ENCODE results near the gene SASH3.

The SASH3 gene

DNA sequence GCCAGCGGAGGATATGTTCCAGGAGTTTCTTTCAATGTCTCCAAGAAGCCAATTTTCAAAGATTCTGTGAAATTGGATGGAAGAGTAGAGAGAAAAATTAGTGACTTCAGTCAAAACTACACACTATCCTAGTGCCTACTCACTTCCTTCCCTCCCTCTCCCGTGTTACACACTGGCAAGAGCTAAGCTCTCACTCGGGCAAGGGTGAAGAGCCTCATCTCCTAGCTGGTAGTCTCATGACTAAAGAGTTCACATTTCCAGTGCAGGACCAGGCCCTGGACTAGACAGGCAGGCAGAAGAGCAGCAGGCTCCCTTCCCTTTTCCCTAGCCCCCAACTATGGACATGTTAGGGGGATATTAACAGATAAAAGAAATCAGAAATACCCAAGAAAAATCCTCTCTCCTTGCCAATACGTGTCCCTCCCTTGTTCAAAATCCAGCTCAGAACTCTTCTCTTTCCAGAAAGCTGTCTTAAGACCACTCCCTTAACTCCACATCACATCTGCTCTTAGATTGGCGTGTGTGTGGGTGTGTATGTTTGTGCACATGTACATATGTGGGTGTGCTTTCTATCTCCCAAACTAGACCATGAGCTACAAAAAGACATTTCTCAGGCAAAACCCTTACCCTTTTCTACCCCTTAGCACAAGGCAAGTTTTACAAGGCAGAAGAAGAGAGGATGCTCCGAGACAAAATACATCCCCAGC, 34.1 kb downstream of the SASH3 start:
- no peak for DNase-seq

- no peak for DNase-seq
These were observed 38.4 kb downstream of the SASH3 start for GRCh38 chrX:129818123-129818522.

DNA sequence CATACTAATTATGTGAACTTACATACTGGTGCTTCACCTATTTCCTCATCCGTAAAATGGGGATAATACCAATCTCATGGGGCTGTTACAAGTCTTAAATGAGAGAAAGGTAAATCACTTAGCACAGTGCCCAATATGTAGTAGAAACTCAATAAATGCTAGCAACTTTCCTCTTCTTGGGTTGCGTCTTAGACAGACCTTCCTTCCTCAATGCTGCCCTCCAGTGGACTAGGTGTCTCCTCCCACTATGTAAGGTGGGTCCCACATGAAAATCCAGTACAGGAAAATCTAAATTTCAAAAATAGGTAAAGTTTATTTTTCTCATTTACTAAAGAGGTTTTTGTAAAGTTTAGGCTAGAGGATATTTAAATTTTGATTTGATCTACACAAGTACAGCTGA, 43.4 kb downstream of the SASH3 start:
- DNase-seq = no peak

- no peak for DNase-seq
These were observed 43.8 kb downstream of the SASH3 start for GRCh38 chrX:129823522-129823921.

GRCh38 chrX:129824620-129825019, 44.9 kb downstream of the SASH3 start:
- no peak for DNase-seq

DNA sequence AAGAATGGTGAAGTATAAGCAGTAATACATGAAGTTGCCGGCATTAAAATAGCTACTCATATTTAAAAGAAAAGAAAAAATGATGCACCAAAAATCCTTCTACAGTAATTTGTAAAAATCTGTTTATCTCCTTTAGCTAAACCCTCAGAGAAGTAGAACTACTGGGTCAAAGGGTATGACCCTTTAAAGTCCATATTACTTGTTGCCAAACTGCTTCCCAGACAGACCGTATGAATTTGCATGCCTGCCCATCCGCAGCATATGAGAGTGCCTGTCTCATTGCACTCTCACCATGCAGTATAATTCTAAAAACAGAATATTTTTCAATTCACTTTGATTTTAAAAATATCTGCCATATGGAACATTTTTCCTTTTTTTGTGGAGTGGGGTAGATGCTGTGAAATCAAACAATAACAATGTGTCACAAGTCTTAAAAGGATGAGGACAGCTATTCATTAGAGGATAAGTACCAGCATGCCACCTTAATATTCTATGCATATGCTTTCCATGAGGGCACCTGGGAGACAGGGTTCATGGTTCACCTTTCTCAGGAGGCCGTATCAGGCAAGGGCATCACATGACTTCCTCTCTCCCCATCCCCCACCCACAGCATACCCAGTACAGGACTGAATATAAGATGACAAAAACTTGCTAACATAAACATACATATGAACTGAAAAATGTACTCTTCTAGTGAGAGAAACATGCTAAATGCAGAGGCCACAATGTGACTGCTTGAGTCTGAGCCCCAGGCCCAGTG, 46.2 kb downstream of the SASH3 start:
- no peak for DNase-seq

DNA sequence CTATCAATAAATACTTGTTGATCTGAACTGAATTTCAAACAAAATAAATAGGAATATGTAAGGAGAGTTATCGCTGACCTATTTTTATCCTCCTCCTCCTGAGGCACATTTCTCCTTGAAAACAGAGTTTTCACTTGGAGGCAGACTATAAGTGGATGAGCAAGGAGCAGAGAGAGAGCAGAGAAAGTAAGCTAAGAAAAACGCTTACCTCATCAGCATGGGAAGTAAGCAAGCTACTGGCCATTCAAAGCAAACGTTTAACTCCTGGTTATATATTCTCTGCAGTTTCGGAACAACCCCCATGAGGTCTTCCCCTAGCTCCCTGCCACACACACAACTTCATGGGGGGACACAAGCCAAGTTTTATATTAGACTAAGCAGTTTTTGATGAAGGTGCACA, 50.7 kb downstream of the SASH3 start:
- DNase-seq = no peak

GRCh38 chrX:129831091-129831885, 51.5 kb downstream of the SASH3 start:
- DNase-seq = no peak

DNA sequence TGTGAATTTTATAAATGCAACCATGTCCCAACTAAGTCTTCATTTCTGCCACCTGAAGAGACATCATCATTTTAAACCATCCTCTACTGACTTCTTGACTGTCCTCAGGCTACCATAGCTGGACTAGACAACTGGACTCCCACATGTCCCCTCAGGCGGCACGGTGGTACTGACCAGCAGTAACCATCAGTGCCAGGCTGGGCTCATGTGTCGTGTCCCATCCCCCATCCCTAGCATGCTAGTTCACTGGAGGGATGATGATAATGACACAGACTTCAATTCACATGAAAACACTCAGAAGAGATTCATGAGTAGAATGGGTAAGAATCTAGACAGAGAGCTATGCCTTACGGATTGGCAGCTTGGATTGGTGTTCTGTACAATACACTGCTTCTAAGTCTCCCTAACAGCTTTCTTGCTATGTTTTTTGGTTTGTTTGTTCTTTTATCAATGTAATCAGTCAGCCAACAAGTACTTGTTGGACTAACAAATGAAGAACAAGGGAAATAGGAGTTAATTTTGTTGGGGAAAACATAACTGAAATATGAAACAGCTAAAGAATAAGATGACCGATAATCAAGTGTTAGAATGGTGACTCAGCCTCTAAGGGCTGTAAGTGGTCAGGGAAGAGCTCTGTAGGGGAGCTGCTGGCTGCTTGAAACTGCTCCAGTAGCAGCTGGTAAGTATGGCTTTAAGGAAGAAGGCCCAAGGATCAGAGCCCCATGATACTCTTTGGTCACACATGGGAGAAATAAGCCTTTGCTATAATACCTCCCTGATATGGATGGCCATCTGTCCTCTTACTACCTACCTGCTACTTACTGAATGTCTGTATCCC, 53.6 kb downstream of the SASH3 start:
- no peak for DNase-seq

DNA sequence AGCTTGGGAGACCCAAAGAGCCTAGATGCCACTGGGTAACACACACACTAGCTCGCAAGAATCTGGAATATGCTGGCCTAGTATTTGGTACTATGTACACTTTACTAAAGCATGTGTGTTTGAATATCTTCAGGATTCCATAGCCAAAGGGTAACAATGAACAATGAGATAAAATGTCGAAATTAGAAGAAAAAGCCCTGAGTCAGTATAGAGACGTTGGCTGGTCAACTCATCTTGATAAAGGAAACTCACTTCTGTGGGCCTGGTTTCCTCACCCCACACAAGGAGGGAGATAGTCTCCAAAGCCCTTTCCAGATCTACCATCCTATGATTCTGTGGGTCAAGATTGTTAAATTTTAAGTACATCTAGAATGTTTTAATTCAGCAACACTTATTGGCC, 57.1 kb downstream of the SASH3 start:
- DNase-seq = no peak

DNA sequence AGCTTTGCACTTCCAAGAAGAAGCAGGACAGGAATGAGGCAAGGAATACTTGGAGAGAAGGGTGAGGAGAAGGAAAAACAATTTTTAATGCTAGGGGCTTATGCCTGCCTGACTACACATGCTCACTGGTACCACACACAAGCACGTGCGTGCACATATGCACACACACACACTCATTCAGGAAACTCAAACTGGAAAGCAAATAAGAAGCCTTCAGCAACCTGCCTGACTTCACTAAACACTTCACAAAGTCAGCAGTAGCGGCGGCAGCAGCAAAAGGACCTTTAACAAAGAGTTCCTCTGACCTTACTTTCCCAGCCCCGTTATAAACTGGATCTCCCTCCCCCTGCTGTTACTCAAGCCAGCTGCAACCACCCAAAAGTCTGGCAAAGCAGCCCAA, 60.6 kb downstream of the SASH3 start:
- no peak for DNase-seq

GRCh38 chrX:129842510-129843208, 62.9 kb downstream of the SASH3 start:
- DNase-seq = peak; percentile 59

DNA sequence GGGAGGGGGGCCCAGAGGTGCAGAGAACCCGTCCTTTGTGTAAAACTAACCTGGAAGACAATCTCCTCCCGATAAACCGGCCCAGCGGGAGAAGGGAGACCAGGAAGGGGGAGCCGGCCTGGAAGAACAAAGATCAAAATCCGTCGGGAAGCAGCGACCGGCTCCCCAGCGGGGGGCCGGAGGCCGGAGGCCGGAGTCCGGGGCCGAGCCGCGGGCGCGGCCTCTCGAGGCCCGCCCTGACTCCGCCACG, 63.4 kb downstream of the SASH3 start:
- no peak for DNase-seq

DNA sequence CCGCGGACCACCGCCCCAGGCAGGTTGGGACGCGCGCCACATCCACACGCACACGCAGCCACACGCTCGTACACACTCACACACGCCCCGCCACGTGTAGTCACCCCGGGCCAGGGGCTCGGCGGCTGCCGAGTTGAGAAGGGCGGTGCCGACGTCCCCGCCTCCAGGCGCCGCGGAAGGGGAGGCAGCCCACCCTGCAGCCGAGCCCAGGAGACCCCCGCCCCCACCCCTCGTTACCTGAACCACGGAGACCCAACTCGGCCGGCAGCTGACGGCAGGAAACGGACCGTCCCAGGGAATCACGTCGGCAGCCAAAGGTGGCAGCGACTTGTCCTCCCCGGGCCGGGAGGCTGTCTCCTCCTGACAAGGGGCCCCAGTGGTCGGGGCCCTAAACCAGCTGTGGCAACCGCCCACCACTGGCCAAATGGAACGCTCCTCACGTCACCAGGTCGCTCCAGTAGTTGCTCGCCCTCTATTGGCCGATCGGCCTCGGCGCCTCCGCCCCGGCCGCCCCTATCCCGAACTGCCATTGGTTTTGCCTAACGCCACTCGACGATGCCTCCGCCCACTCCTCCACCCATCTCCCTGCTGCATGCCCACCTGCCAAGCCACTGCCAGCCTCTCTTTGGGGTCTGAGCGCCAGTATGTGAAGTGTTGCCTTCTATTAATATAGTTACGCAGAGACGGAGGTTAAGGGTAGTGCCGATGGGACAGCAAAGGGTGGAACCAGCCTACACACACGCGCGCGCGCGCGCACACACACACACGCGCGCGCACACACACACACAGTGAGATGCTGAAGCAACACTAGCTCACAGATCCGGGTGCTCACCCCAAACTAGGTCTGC, 63.9 kb downstream of the SASH3 start, which contains the start of gene ZDHHC9:
ZDHHC9 (minus strand) TSS at position 428 of the 848 bp plus-strand sequence. CDS start 1,941 bp downstream, outside the sequence.
- peak; percentile 90 for DNase-seq
